ENCODE results near the gene CCDC73. TPM values are rescaled to one million over a fixed set of nuclear protein-coding genes. Genes with fewer than 3 reads are reported as not detected.

CCDC73 gene
- total RNA-seq, 1 experiment from 2014 or later, result 0.04 TPM

- Mint-ChIP-seq H3K9me3 (peaks cover 16 to 18% of the 10 kb centered on the region in 2 experiments), H3K27ac (no peak overlapping the region), H3K4me1 (no peaks in the 10 kb centered on the region), H3K36me3 (ENCODE audit: insufficient read depth in 1 of 3, low read depth in 3 of 3) (peaks cover 3 to 12% (median 5%) of the 10 kb centered on the region in 3 experiments; a peak in 5 of 7 replicates), H3K27me3 (ENCODE audit: low read depth) (peaks cover 18% of the 10 kb centered on the region), H3K4me3 (no peak overlapping the region)
- no peak overlapping the region for H3T11ph ChIP-seq (ENCODE audit: low read length)
- no peaks in the 10 kb centered on the region for H3K23me2 ChIP-seq (ENCODE audit: insufficient read length, low read depth, low read length, poor library complexity, severe bottlenecking)
- H3K23ac ChIP-seq (ENCODE audit: insufficient read length, low read depth, low read length), result no peak overlapping the region
- TF ChIP-seq CTCF (conservative IDR thresholded peaks at IDR 0.05), result no peak
- no peak overlapping the region for H2AK5ac ChIP-seq (ENCODE audit: insufficient read length, low read length)
- no peak overlapping the region for H3K27ac ChIP-seq (ENCODE audit: insufficient read length, low read depth, low read length)
- H2BK15ac ChIP-seq (ENCODE audit: low read depth, low read length), result no peak overlapping the region
- WGBS (ENCODE audit: extremely low coverage, insufficient read length, low lambda C conversion rate), result no CpG with 5 or more reads among the region's 1 CpG
- no peak overlapping the region for H2BK5ac ChIP-seq (ENCODE audit: insufficient read length, low read length)
- H3K79me1 ChIP-seq (ENCODE audit: insufficient read depth, low read depth, low read length, poor library complexity, severe bottlenecking), result no peaks in the 10 kb centered on the region
- no peak overlapping the region for H4K91ac ChIP-seq (ENCODE audit: insufficient read length, low read depth, low read length)
- no peak overlapping the region for H2BK20ac ChIP-seq (ENCODE audit: low read depth, low read length, poor library complexity, severe bottlenecking)
- H3K4me1 ChIP-seq (ENCODE audit: insufficient read depth, low read length), result no peaks in the 10 kb centered on the region
- H3K27me3 ChIP-seq (ENCODE audit: insufficient read depth, low read length), result no peaks in the 10 kb centered on the region
- no peaks in the 10 kb centered on the region for H3K79me2 ChIP-seq (ENCODE audit: insufficient read depth, low read length)
- no peaks in the 10 kb centered on the region for H4K20me1 ChIP-seq (ENCODE audit: control insufficient read depth, insufficient read depth, insufficient read length)
- DNase-seq, result no peak
- no peak overlapping the region for H3K9ac ChIP-seq (ENCODE audit: extremely low read depth, insufficient read length, low read length)
- H3K4me2 ChIP-seq (ENCODE audit: insufficient read depth, insufficient read length, low read length), result no peak overlapping the region
- no peak overlapping the region for H2AFZ ChIP-seq (ENCODE audit: low read length)
- no peak overlapping the region for H2BK12ac ChIP-seq (ENCODE audit: insufficient read length, low read depth, low read length)
- no peak overlapping the region for H2BK120ac ChIP-seq (ENCODE audit: low read depth, low read length, poor library complexity, severe bottlenecking)
- no peak overlapping the region for H3K56ac ChIP-seq (ENCODE audit: insufficient read length, low read depth, low read length)
- no peak overlapping the region for H4K5ac ChIP-seq (ENCODE audit: insufficient read length, low read depth, low read length)
- H4K8ac ChIP-seq (replicated peaks; ENCODE audit: insufficient read length, low read depth, low read length), result no peak overlapping the region
- H3K14ac ChIP-seq (ENCODE audit: insufficient read depth, low read length), result no peak overlapping the region
- H3K9me3 ChIP-seq (ENCODE audit: control insufficient read depth, low read depth, low read length), result peaks cover 4% of the 10 kb centered on the region
- H3K4ac ChIP-seq (ENCODE audit: low read depth, low read length), result no peak overlapping the region
- no peak overlapping the region for H3K18ac ChIP-seq (ENCODE audit: insufficient read length, low read depth, low read length)
Measured at GRCh38 chr11:32729976-32730375, 64.5 kb downstream of the CCDC73 start.
